ENCODE data around the gene AMPD2. TPM values are rescaled to one million over a fixed set of nuclear protein-coding genes. Genes with fewer than 3 reads are reported as not detected.

The AMPD2 gene
- total and polyA plus RNA-seq, 4 donors, result 19.2 to 87.4 (median 22.7) TPM

GRCh38 chr1:109579491-109579890 lies 40.1 kb upstream of the AMPD2 start:
- Histone ChIP-seq H3K4me3 (ENCODE audit: low read depth in 1 of 3, low read length in 3 of 3) (no peak overlapping the region), H3K27me3 (ENCODE audit: control insufficient read depth in 4 of 4, insufficient read depth in 4 of 4, low read length in 3 of 4) (no peaks in the 10 kb centered on the region), H3K27ac (ENCODE audit: low read depth in 1 of 2, low read length in 2 of 2) (no peak overlapping the region), H3K9ac (ENCODE audit: low read depth in 1 of 2, low read length in 2 of 2) (no peak overlapping the region), H3K36me3 (ENCODE audit: control insufficient read depth in 4 of 4, insufficient read depth in 3 of 4, low read depth in 1 of 4, low read length in 3 of 4) (peaks cover 1 to 28% (median 18%) of the 10 kb centered on the region in 4 donors), H3K9me3 (ENCODE audit: control insufficient read depth in 4 of 4, low read length in 3 of 4) (no peaks in the 10 kb centered on the region), H3K4me1 (ENCODE audit: control insufficient read depth in 4 of 4, insufficient read depth in 4 of 4, low read length in 3 of 4) (peaks cover 0 to 2% (median 0%) of the 10 kb centered on the region in 4 donors)
- DNase-seq (ENCODE audit: low spot score), result no peak
- no peak for TF ChIP-seq YY1 (IDR thresholded peaks at IDR 0.05)
- 94% methylated on average over 1 of the region's 1 CpG for WGBS

- 94% methylated on average over 2 of the region's 2 CpGs for WGBS
- Histone ChIP-seq H3K4me3 (ENCODE audit: low read depth in 1 of 3, low read length in 3 of 3) (no peak overlapping the region), H3K27me3 (ENCODE audit: control insufficient read depth in 4 of 4, insufficient read depth in 4 of 4, low read length in 3 of 4) (no peaks in the 10 kb centered on the region), H3K9ac (ENCODE audit: low read depth in 1 of 2, low read length in 2 of 2) (no peak overlapping the region), H3K27ac (ENCODE audit: low read depth in 1 of 2, low read length in 2 of 2) (no peak overlapping the region), H3K4me1 (ENCODE audit: control insufficient read depth in 4 of 4, insufficient read depth in 4 of 4, low read length in 3 of 4) (peaks cover 0 to 20% (median 5%) of the 10 kb centered on the region in 4 donors), H3K36me3 (ENCODE audit: control insufficient read depth in 4 of 4, insufficient read depth in 3 of 4, low read depth in 1 of 4, low read length in 3 of 4) (peaks cover 1 to 32% (median 18%) of the 10 kb centered on the region in 4 donors), H3K9me3 (ENCODE audit: control insufficient read depth in 4 of 4, low read length in 3 of 4) (no peaks in the 10 kb centered on the region)
- TF ChIP-seq SP1 (IDR thresholded peaks at IDR 0.05) (no peak), ATF3 (IDR thresholded peaks at IDR 0.05) (no peak), RXRA (IDR thresholded peaks at IDR 0.05) (no peak), FOXA1 (IDR thresholded peaks at IDR 0.05) (no peak), NR2F2 (IDR thresholded peaks at IDR 0.05) (no peak), RAD21 (IDR thresholded peaks at IDR 0.05) (no peak), REST (IDR thresholded peaks at IDR 0.05) (no peak)
- TF ChIP-seq, protein P1, sequence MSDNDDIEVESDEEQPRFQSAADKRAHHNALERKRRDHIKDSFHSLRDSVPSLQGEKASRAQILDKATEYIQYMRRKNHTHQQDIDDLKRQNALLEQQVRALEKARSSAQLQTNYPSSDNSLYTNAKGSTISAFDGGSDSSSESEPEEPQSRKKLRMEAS (IDR thresholded peaks at IDR 0.05), result no peak
- DNase-seq (ENCODE audit: low spot score), result no peak
Observed at GRCh38 chr1:109582021-109582420, 37.6 kb upstream of the AMPD2 start.

GRCh38 chr1:109584766-109585165 lies 34.9 kb upstream of the AMPD2 start:
- H3K4me3 ChIP-seq (ENCODE audit: low read depth in 1 of 3, low read length in 3 of 3), result no peak overlapping the region
- DNase-seq (ENCODE audit: low spot score), result no peak
- no peaks in the 10 kb centered on the region for H3K27me3 ChIP-seq (ENCODE audit: control insufficient read depth in 4 of 4, insufficient read depth in 4 of 4, low read length in 3 of 4)
- H3K4me1 ChIP-seq (ENCODE audit: control insufficient read depth in 4 of 4, insufficient read depth in 4 of 4, low read length in 3 of 4), result peaks cover 5 to 30% (median 11%) of the 10 kb centered on the region in 4 donors
- WGBS, result 19% methylated on average over 1 of the region's 1 CpG
- no peak overlapping the region for H3K9ac ChIP-seq (ENCODE audit: low read depth in 1 of 2, low read length in 2 of 2)
- H3K36me3 ChIP-seq (ENCODE audit: control insufficient read depth in 4 of 4, insufficient read depth in 3 of 4, low read depth in 1 of 4, low read length in 3 of 4), result peaks cover 0 to 29% (median 20%) of the 10 kb centered on the region in 4 donors
- H3K9me3 ChIP-seq (ENCODE audit: control insufficient read depth in 4 of 4, low read length in 3 of 4), result no peaks in the 10 kb centered on the region
- H3K27ac ChIP-seq (ENCODE audit: low read depth in 1 of 2, low read length in 2 of 2), result no peak overlapping the region
- TF ChIP-seq NR2F2 (IDR thresholded peaks at IDR 0.05), result no peak
- peak; percentile 51 to 69 for TF ChIP-seq HNF4A (conservative IDR thresholded peaks at IDR 0.05)
- TF ChIP-seq RXRA (IDR thresholded peaks at IDR 0.05), result peak in 1 of 2 donors; percentile 9
- TF ChIP-seq JUND (IDR thresholded peaks at IDR 0.05), result peak in 1 of 2 donors; percentile 37
- TF ChIP-seq REST (IDR thresholded peaks at IDR 0.05), result no peak
- no peak for TF ChIP-seq EGR1 (IDR thresholded peaks at IDR 0.05; ENCODE audit: low read depth in 2 of 2)
- no peak for TF ChIP-seq RAD21 (IDR thresholded peaks at IDR 0.05)
- TF ChIP-seq HNF4G (IDR thresholded peaks at IDR 0.05), result no peak
- no peak for TF ChIP-seq FOXA1 (IDR thresholded peaks at IDR 0.05)
- TF ChIP-seq, protein P2, sequence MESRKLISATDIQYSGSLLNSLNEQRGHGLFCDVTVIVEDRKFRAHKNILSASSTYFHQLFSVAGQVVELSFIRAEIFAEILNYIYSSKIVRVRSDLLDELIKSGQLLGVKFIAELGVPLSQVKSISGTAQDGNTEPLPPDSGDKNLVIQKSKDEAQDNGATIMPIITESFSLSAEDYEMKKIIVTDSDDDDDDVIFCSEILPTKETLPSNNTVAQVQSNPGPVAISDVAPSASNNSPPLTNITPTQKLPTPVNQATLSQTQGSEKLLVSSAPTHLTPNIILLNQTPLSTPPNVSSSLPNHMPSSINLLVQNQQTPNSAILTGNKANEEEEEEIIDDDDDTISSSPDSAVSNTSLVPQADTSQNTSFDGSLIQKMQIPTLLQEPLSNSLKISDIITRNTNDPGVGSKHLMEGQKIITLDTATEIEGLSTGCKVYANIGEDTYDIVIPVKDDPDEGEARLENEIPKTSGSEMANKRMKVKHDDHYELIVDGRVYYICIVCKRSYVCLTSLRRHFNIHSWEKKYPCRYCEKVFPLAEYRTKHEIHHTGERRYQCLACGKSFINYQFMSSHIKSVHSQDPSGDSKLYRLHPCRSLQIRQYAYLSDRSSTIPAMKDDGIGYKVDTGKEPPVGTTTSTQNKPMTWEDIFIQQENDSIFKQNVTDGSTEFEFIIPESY (IDR thresholded peaks at IDR 0.05), result no peak
- TF ChIP-seq, protein P1 (IDR thresholded peaks at IDR 0.05), result no peak
- no peak for TF ChIP-seq TAF1 (conservative IDR thresholded peaks at IDR 0.05)
- no peak for TF ChIP-seq SP1 (IDR thresholded peaks at IDR 0.05)
- no peak for TF ChIP-seq CTCF (IDR thresholded peaks at IDR 0.05; ENCODE audit: low read depth, low read length, missing input control)

Measured in liver (tissue), 9 donors.